Gastrocnemius medialis (tissue), 4 donors: ENCODE results near the gene CCSER2.
"Not testable (repeated sequence)": the region's sequence is repeated elsewhere in the genome, so short reads cannot be mapped to it uniquely, and the experiment has no call there.

Source experiments
- CTCF ChIP-seq, 5 experiments: fragments of 450-650 bp in 3 of 5; fragments of 200-600 bp in 2 of 5; sonication (generic) in 2 of 5; IDR thresholded peaks in 4 of 5; conservative IDR thresholded peaks in 1 of 5; 1 replicate in 4 of 5; 2 replicates in 1 of 5; pipeline ENCODE4 v1.5.1; 2016 to 2019; ENCODE audit warnings: antibody characterized with exemption in 5 of 5, mild to moderate bottlenecking in 3 of 5, moderate library complexity in 3 of 5
- POLR2A ChIP-seq, 2 donors: fragments of 450-650 bp; IDR thresholded peaks; one replicate each; pipeline ENCODE4 v1.6.1; 2017; ENCODE audit warnings: antibody characterized with exemption in 2 of 2, mild to moderate bottlenecking in 2 of 2, moderate library complexity in 2 of 2

DNA sequence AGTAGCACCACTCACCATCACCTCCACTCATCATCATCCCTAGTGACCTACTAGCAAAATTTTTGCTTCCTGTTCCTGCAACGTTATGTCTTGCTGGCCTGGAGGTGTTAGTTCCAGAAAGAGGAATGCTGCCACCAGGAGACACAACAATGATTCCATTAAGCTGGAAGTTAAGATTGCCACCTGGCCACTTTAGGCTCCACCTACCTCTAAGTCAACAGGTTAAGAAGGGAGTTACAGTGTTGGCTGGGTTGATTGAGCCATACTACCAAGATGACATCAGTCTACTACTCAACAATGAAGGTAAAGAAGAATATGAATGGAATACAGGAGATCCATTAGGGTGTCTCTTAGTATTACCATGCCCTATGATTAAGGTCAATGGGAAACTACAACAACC, 4.8 kb upstream of the CCSER2 start:
- TF ChIP-seq CTCF (IDR thresholded peaks at IDR 0.05 in 4 of 5, conservative IDR thresholded peaks at IDR 0.05 in 1 of 5); POLR2A (IDR thresholded peaks at IDR 0.05): not testable (repeated sequence)
